Hepatocyte (in vitro differentiated cells): Measurements from ENCODE around the gene MYL9. TPM values are rescaled to one million over a fixed set of nuclear protein-coding genes. Genes with fewer than 3 reads are reported as not detected.

Experiments
- DNase-seq: peaks from one replicate; pipeline ENCODE4 v3.0.0-alpha.2; 2016; ENCODE audit warnings: low spot score
- H2AFZ ChIP-seq: fragments of 200-600 bp; sonication (generic); 2 replicates; pipeline ENCODE4 v1.6.0; 2016; ENCODE audit warnings: antibody characterized with exemption, mild to moderate bottlenecking
- H3K27ac ChIP-seq: fragments of 200-600 bp; sonication (generic); 2 replicates; pipeline ENCODE4 v1.5.1; 2016; ENCODE audit warnings: mild to moderate bottlenecking
- H3K27me3 ChIP-seq: fragments of 200-600 bp; sonication (generic); 2 replicates; pipeline ENCODE4 v1.6.1; 2016
- H3K36me3 ChIP-seq: fragments of 200-600 bp; sonication (generic); replicated peaks from 2 replicates; pipeline ENCODE4 v1.5.1; 2016; ENCODE audit warnings: low read depth; ENCODE audit not compliant: insufficient read depth
- H3K4me1 ChIP-seq: fragments of 200-600 bp; sonication (generic); 2 replicates; pipeline ENCODE4 v1.5.1; 2016; ENCODE audit warnings: mild to moderate bottlenecking, moderate library complexity; ENCODE audit not compliant: insufficient read depth
- H3K4me2 ChIP-seq: fragments of 200-600 bp; sonication (generic); 2 replicates; pipeline ENCODE4 v1.6.0; 2016
- H3K4me3 ChIP-seq: fragments of 200-600 bp; sonication (generic); 2 replicates; pipeline ENCODE4 v1.5.1; 2016; ENCODE audit warnings: mild to moderate bottlenecking
- H3K79me2 ChIP-seq: fragments of 200-600 bp; sonication (generic); 2 replicates; pipeline ENCODE4 v1.6.0; 2017; ENCODE audit warnings: mild to moderate bottlenecking
- H3K9me2 ChIP-seq: fragments of 200-600 bp; sonication (generic); replicated peaks from 2 replicates; pipeline ENCODE4 v1.6.0; 2017; ENCODE audit warnings: mild to moderate bottlenecking; ENCODE audit not compliant: insufficient read depth
- H3K9me3 ChIP-seq: fragments of 200-600 bp; sonication (generic); 2 replicates; pipeline ENCODE4 v1.5.1; 2016; ENCODE audit warnings: low read depth, mild to moderate bottlenecking
- H4K20me1 ChIP-seq: fragments of 200-600 bp; sonication (generic); 2 replicates; pipeline ENCODE4 v1.6.0; 2016; ENCODE audit warnings: mild to moderate bottlenecking; ENCODE audit not compliant: insufficient read depth, poor library complexity, severe bottlenecking
- CTCF ChIP-seq: fragments of 200-600 bp; sonication (generic); IDR thresholded peaks from 2 replicates; pipeline ENCODE4 v1.5.1; 2016; ENCODE audit warnings: antibody characterized with exemption, mild to moderate bottlenecking; ENCODE audit not compliant: poor library complexity
- EZH2 ChIP-seq: fragments of 200-600 bp; sonication (generic); IDR thresholded peaks from 2 replicates; pipeline ENCODE4 v1.6.1; 2016; ENCODE audit warnings: antibody characterized with exemption, mild to moderate bottlenecking, borderline replicate concordance
- EZH2phosphoT487 ChIP-seq: fragments of 200-600 bp; sonication (generic); IDR thresholded peaks from one replicate; pipeline ENCODE4 v1.6.1; 2018; ENCODE audit warnings: antibody characterized with exemption, mild to moderate bottlenecking, low read depth, moderate library complexity; ENCODE audit not compliant: unreplicated experiment, severe bottlenecking
- WGBS: methylation state at CpG from one replicate; pipeline ENCODE4 v1.1.6; 2016; ENCODE audit warnings: low lambda C conversion rate; ENCODE audit errors: missing lambda C conversion rate; 5-methylcytosine and 5-hydroxymethylcytosine counted together
- polyA plus RNA-seq: library from polyadenylated mRNA; unstranded; fragments of >200 nt; fragmentation: Nextera tagmentation; extraction: Ambion mirVana; gene quantifications from 2 replicates; pipeline ENCODE4 v1.2.1, GENCODE V29; 2016
- total RNA-seq: library from RNA; depleted of rRNA; stranded (reverse); fragments of >200 nt; gene quantifications from 2 replicates; pipeline ENCODE4 v1.2.3, GENCODE V29; 2014

The MYL9 gene
- total and polyA plus RNA-seq, 2 experiments from 2014 or later: 31.8 to 169 TPM

- Histone ChIP-seq H3K4me3 (no peak overlapping the region), H2AFZ (no peak overlapping the region), H3K9me2 (no peaks in the 10 kb centered on the region), H3K36me3 (no peaks in the 10 kb centered on the region), H3K4me2 (no peak overlapping the region), H3K4me1 (no peaks in the 10 kb centered on the region), H3K27me3 (no peaks in the 10 kb centered on the region), H3K27ac (no peak overlapping the region), H3K79me2 (peaks cover 13% of the 10 kb centered on the region), H4K20me1 (peaks cover 14% of the 10 kb centered on the region), H3K9me3 (no peaks in the 10 kb centered on the region)
- 93% methylated on average over 3 of the region's 3 CpGs for WGBS
- TF ChIP-seq CTCF: no peak
- DNase-seq: no peak
These were observed 39.8 kb upstream of the MYL9 start for GRCh38 chr20:36501367-36502006.

- peaks cover 8% of the 10 kb centered on the region for H3K79me2 ChIP-seq
- no peak for DNase-seq
- 97% methylated on average over 4 of the region's 4 CpGs for WGBS
- TF ChIP-seq EZH2 (no peak), CTCF (no peak), EZH2phosphoT487 (no peak)
- H3K27me3 ChIP-seq: no peaks in the 10 kb centered on the region
- H3K27ac ChIP-seq: no peak overlapping the region
- H3K4me1 ChIP-seq: no peaks in the 10 kb centered on the region
- H3K9me3 ChIP-seq: no peaks in the 10 kb centered on the region
- no peaks in the 10 kb centered on the region for H3K36me3 ChIP-seq
- H3K4me3 ChIP-seq: no peak overlapping the region
- H4K20me1 ChIP-seq: peaks cover 6% of the 10 kb centered on the region
- H3K4me2 ChIP-seq: no peak overlapping the region
- no peaks in the 10 kb centered on the region for H3K9me2 ChIP-seq
- no peak overlapping the region for H2AFZ ChIP-seq
These were observed 37.0 kb upstream of the MYL9 start for GRCh38 chr20:36504295-36504694.

- Histone ChIP-seq H3K4me2 (no peak overlapping the region), H3K4me1 (no peaks in the 10 kb centered on the region), H3K27ac (no peak overlapping the region), H4K20me1 (peaks cover 10% of the 10 kb centered on the region), H3K79me2 (peaks cover 8% of the 10 kb centered on the region), H3K9me2 (no peaks in the 10 kb centered on the region), H3K9me3 (no peaks in the 10 kb centered on the region), H3K36me3 (no peaks in the 10 kb centered on the region), H2AFZ (no peak overlapping the region), H3K27me3 (no peaks in the 10 kb centered on the region), H3K4me3 (no peak overlapping the region)
- DNase-seq: no peak
- 91% methylated on average over 1 of the region's 1 CpG for WGBS
- TF ChIP-seq EZH2phosphoT487 (no peak), EZH2 (no peak), CTCF (no peak)
These were observed 35.1 kb upstream of the MYL9 start for GRCh38 chr20:36506253-36506652.

GRCh38 chr20:36507746-36508145 lies 33.6 kb upstream of the MYL9 start:
- Histone ChIP-seq H3K9me2 (no peaks in the 10 kb centered on the region), H3K9me3 (no peaks in the 10 kb centered on the region), H3K4me2 (no peak overlapping the region), H3K27ac (no peak overlapping the region), H3K79me2 (peaks cover 8% of the 10 kb centered on the region), H3K27me3 (no peaks in the 10 kb centered on the region), H4K20me1 (peaks cover 10% of the 10 kb centered on the region), H3K4me3 (no peak overlapping the region), H2AFZ (no peak overlapping the region), H3K36me3 (no peaks in the 10 kb centered on the region), H3K4me1 (no peaks in the 10 kb centered on the region)
- TF ChIP-seq CTCF (no peak), EZH2phosphoT487 (no peak), EZH2 (no peak)
- no peak for DNase-seq
- 97% methylated on average over 6 of the region's 6 CpGs for whole genome bisulfite sequencing
